CD4-positive, alpha-beta memory T cell (primary cell): ENCODE results near the gene ARFRP1. TPM values are rescaled to one million over a fixed set of nuclear protein-coding genes. Genes with fewer than 3 reads are reported as not detected.
A peak's percentile ranks its signal among the peaks of the same experiment; 100 is the strongest.

Experiments used
- CTCF ChIA-PET: fragments of 350-600 bp; sonication (Branson Sonifier 250); formaldehyde crosslinking; loops from one replicate; lab custom pipeline; 2021; ENCODE audit warnings: inconsistent platforms; ENCODE audit not compliant: partially characterized antibody; lab: Charles Lee
- POLR2A ChIA-PET: fragments of 350-600 bp; sonication (Branson Sonifier 250); formaldehyde crosslinking; loops from one replicate; lab custom pipeline; 2021; ENCODE audit not compliant: partially characterized antibody; lab: Charles Lee
- DNase-seq, 5 donors: peaks; one replicate each; pipeline versions ENCODE4 v3.0.0 to v3.0.0-alpha.2; 2020 to 2022; ENCODE audit warnings: mixed read lengths in 1 of 5
- H3K27ac ChIP-seq: one replicate; pipeline ENCODE4 v1.7.0; 2013; ENCODE audit warnings: low read depth, low read length
- H3K27me3 ChIP-seq: 2 replicates; pipeline ENCODE4 v1.7.0; 2013; ENCODE audit warnings: mild to moderate bottlenecking, low read length, moderate library complexity; ENCODE audit not compliant: insufficient read depth
- H3K36me3 ChIP-seq: 2 replicates; pipeline ENCODE4 v1.7.0; 2013; ENCODE audit warnings: mild to moderate bottlenecking, low read length, moderate library complexity; ENCODE audit not compliant: insufficient read depth
- H3K4me1 ChIP-seq: 2 replicates; pipeline ENCODE4 v1.7.0; 2013; ENCODE audit warnings: mild to moderate bottlenecking, low read length, moderate library complexity; ENCODE audit not compliant: insufficient read depth
- H3K4me3 ChIP-seq, 2 donors: one replicate each; pipeline ENCODE4 v1.7.0; 2013; ENCODE audit warnings: low read length in 2 of 2, mild to moderate bottlenecking in 1 of 2
- H3K9me3 ChIP-seq, 2 donors: one replicate each; pipeline ENCODE4 v1.7.0; 2013; ENCODE audit warnings: low read length in 2 of 2, control low read depth in 1 of 2; ENCODE audit not compliant: control insufficient read depth in 1 of 2
- H3K27ac Mint-ChIP-seq, 7 donors: one replicate each; pipeline ENCODE4 v1.8.0; 2020 to 2021; ENCODE audit warnings: mixed read lengths in 7 of 7, mild to moderate bottlenecking in 6 of 7, inconsistent platforms in 3 of 7, moderate library complexity in 3 of 7
- H3K27me3 Mint-ChIP-seq, 2 donors: one replicate each; pipeline ENCODE4 v1.8.0; 2020 to 2021; ENCODE audit warnings: mixed read lengths in 2 of 2
- H3K36me3 Mint-ChIP-seq, 2 donors: one replicate each; pipeline ENCODE4 v1.8.0; 2020 to 2021; ENCODE audit warnings: mixed read lengths in 2 of 2, inconsistent platforms in 1 of 2, mild to moderate bottlenecking in 1 of 2
- H3K4me1 Mint-ChIP-seq, 4 donors: one replicate each; pipeline ENCODE4 v1.8.0; 2020 to 2021; ENCODE audit warnings: mixed read lengths in 4 of 4, mild to moderate bottlenecking in 1 of 4
- H3K4me3 Mint-ChIP-seq, 8 donors: one replicate each; pipeline ENCODE4 v1.8.0; 2020 to 2021; ENCODE audit warnings: mixed read lengths in 8 of 8, mild to moderate bottlenecking in 7 of 8, moderate library complexity in 6 of 8, inconsistent platforms in 3 of 8
- H3K9me3 Mint-ChIP-seq, 8 donors: one replicate each; pipeline ENCODE4 v1.8.0; 2020 to 2021; ENCODE audit warnings: mixed read lengths in 8 of 8, mild to moderate bottlenecking in 5 of 8, inconsistent platforms in 3 of 8, moderate library complexity in 1 of 8
- intact Hi-C: fragments of 100-400 bp; cut with micrococcal nuclease; formaldehyde crosslinking; loops from one replicate; pipeline ENCODE4 v1.15.1; 2023
- polyA plus RNA-seq, 2 donors: library from polyadenylated mRNA; unstranded; fragments of 300-500 nt; fragmentation: Illumina TruSeq; gene quantifications; one replicate each; pipeline ENCODE4 v1.2.3, GENCODE V29; 2021
- total RNA-seq, 2 experiments: library from RNA; stranded (reverse); gene quantifications; one replicate each; pipeline ENCODE4 v1.2.3, GENCODE V29; 2021

Gene ARFRP1
- total and polyA plus RNA-seq, 4 experiments from 2014 or later = 65.5 to 92.0 (median 76.0) TPM

GRCh38 chr20:63698739-63699465 lies 8.9 kb downstream of the ARFRP1 start:
- H3K4me1 ChIP-seq = peaks cover 47% of the 10 kb centered on the region
- H3K27ac Mint-ChIP-seq = peak overlapping the region in 2 of 7 donors; percentile 47 to 48
- H3K27me3 Mint-ChIP-seq = no peaks in the 10 kb centered on the region
- intact Hi-C loops = no loop called here
- H3K27me3 ChIP-seq = no peaks in the 10 kb centered on the region
- DNase-seq = no peak
- H3K36me3 Mint-ChIP-seq = peaks cover 0 to 3% of the 10 kb centered on the region in 2 donors
- H3K9me3 ChIP-seq = no peaks in the 10 kb centered on the region
- no peak overlapping the region for H3K27ac ChIP-seq
- POLR2A ChIA-PET = interaction anchor here (0.9 to 3.6 kb wide), 6 partner anchors 8 to 132 kb away, joined by 3 to 26 read pairs (median 4); partner anchors contain the start of genes ARFRP1, GMEB2, LIME1 and SLC2A4RG
- H3K4me1 Mint-ChIP-seq = peaks cover 6 to 39% (median 17%) of the 10 kb centered on the region in 4 donors
- no peaks in the 10 kb centered on the region for H3K9me3 Mint-ChIP-seq
- H3K36me3 ChIP-seq = peaks cover 5% of the 10 kb centered on the region
- H3K4me3 Mint-ChIP-seq = no peak overlapping the region
- CTCF ChIA-PET = interaction anchor here (1.0 kb wide), 1 partner anchor 117 kb away, joined by 3 read pairs; no protein-coding TSS in a partner anchor
- H3K4me3 ChIP-seq = no peak overlapping the region

GRCh38 chr20:63697868-63698545 lies 9.8 kb downstream of the ARFRP1 start:
- CTCF ChIA-PET = interaction anchor here (1.0 kb wide), 1 partner anchor 116 kb away, joined by 3 read pairs; no protein-coding TSS in a partner anchor
- DNase-seq = no peak
- Mint-ChIP-seq H3K36me3 (peaks cover 0 to 3% of the 10 kb centered on the region in 2 donors), H3K4me3 (no peak overlapping the region), H3K27me3 (no peaks in the 10 kb centered on the region), H3K27ac (no peak overlapping the region), H3K4me1 (peaks cover 6 to 38% (median 17%) of the 10 kb centered on the region in 4 donors), H3K9me3 (peaks cover 0 to 3% (median 0%) of the 10 kb centered on the region in 8 donors)
- no peak overlapping the region for H3K4me3 ChIP-seq
- no peak overlapping the region for H3K27ac ChIP-seq
- intact Hi-C loops = no loop called here
- no peaks in the 10 kb centered on the region for H3K27me3 ChIP-seq
- H3K4me1 ChIP-seq = peaks cover 47% of the 10 kb centered on the region
- POLR2A ChIA-PET = interaction anchor here (0.8 to 3.6 kb wide), 10 partner anchors 9 to 282 kb away, joined by 3 to 26 read pairs (median 3); partner anchors contain the start of genes ARFRP1, GMEB2, LIME1 and SAMD10
- no peaks in the 10 kb centered on the region for H3K9me3 ChIP-seq
- no peaks in the 10 kb centered on the region for H3K36me3 ChIP-seq

- CTCF ChIA-PET = no interaction called here
- peaks cover 47% of the 10 kb centered on the region for H3K4me1 ChIP-seq
- H3K27me3 ChIP-seq = no peaks in the 10 kb centered on the region
- no peaks in the 10 kb centered on the region for H3K27me3 Mint-ChIP-seq
- H3K36me3 Mint-ChIP-seq = peaks cover 0 to 4% of the 10 kb centered on the region in 2 donors
- DNase-seq = no peak
- H3K4me1 Mint-ChIP-seq = peaks cover 6 to 32% (median 17%) of the 10 kb centered on the region in 4 donors
- H3K27ac Mint-ChIP-seq = peak overlapping the region in 1 of 7 donors; percentile 74
- no peaks in the 10 kb centered on the region for H3K9me3 ChIP-seq
- no peaks in the 10 kb centered on the region for H3K36me3 ChIP-seq
- no peak overlapping the region for H3K4me3 ChIP-seq
- H3K4me3 Mint-ChIP-seq = peak overlapping the region in 3 of 8 donors; percentile 31 to 67 (median 65)
- POLR2A ChIA-PET = interaction anchor here (0.8 to 3.6 kb wide), 8 partner anchors 8 to 282 kb away, joined by 3 to 26 read pairs (median 4); partner anchors contain the start of genes ARFRP1, GMEB2, LIME1 and SAMD10
- H3K9me3 Mint-ChIP-seq = peaks cover 0 to 3% (median 0%) of the 10 kb centered on the region in 8 donors
- no peak overlapping the region for H3K27ac ChIP-seq
- intact Hi-C loops = no loop called here
Observed at GRCh38 chr20:63697357-63697867, 10.4 kb downstream of the ARFRP1 start.

GRCh38 chr20:63696628-63697356 lies 11.0 kb downstream of the ARFRP1 start, which contains the start of gene TNFRSF6B:
Gene TNFRSF6B, plus strand, starts transcription at chr20:63696652. Its CDS starts 116 bp downstream, at chr20:63696768.
- peaks cover 0 to 3% (median 0%) of the 10 kb centered on the region in 8 donors for H3K9me3 Mint-ChIP-seq
- intact Hi-C loops = no loop called here
- peaks cover 5 to 27% (median 14%) of the 10 kb centered on the region in 4 donors for H3K4me1 Mint-ChIP-seq
- POLR2A ChIA-PET = interaction anchor here (0.8 to 3.6 kb wide), 9 partner anchors 8 to 283 kb away, joined by 3 to 26 read pairs (median 3); partner anchors contain the start of genes ARFRP1, LIME1, SAMD10 and ZGPAT
- H3K36me3 Mint-ChIP-seq = peaks cover 0 to 2% of the 10 kb centered on the region in 2 donors
- no peaks in the 10 kb centered on the region for H3K36me3 ChIP-seq
- H3K4me3 Mint-ChIP-seq = peak within 1 kb of the TSS in 3 of 8 donors; percentile 31 to 67 (median 65)
- no peaks in the 10 kb centered on the region for H3K27me3 Mint-ChIP-seq
- DNase-seq = peak in 3 of 5 donors; percentile 19 to 30 (median 19)
- no peak within 1 kb of the TSS for H3K4me3 ChIP-seq
- no peaks in the 10 kb centered on the region for H3K9me3 ChIP-seq
- CTCF ChIA-PET = no interaction called here
- H3K27me3 ChIP-seq = no peaks in the 10 kb centered on the region
- H3K27ac ChIP-seq = no peak within 1 kb of the TSS
- H3K4me1 ChIP-seq = peaks cover 47% of the 10 kb centered on the region
- peak within 1 kb of the TSS in 4 of 7 donors; percentile 41 to 74 (median 50) for H3K27ac Mint-ChIP-seq

GRCh38 chr20:63696306-63696627 lies 11.5 kb downstream of the ARFRP1 start:
- Mint-ChIP-seq H3K9me3 (peaks cover 0 to 3% (median 0%) of the 10 kb centered on the region in 8 donors), H3K27me3 (no peaks in the 10 kb centered on the region), H3K27ac (peak overlapping the region in 3 of 7 donors; percentile 41 to 59 (median 42)), H3K4me1 (peaks cover 7 to 24% (median 14%) of the 10 kb centered on the region in 4 donors), H3K36me3 (peaks cover 0 to 2% of the 10 kb centered on the region in 2 donors), H3K4me3 (peak overlapping the region in 1 of 8 donors; percentile 67)
- POLR2A ChIA-PET = interaction anchor here (1.1 to 3.6 kb wide), 4 partner anchors 11 to 45 kb away, joined by 3 to 26 read pairs (median 11); partner anchors contain the start of genes ARFRP1, LIME1 and ZGPAT
- H3K9me3 ChIP-seq = no peaks in the 10 kb centered on the region
- no peak overlapping the region for H3K4me3 ChIP-seq
- intact Hi-C loops = no loop called here
- no peak overlapping the region for H3K27ac ChIP-seq
- peaks cover 42% of the 10 kb centered on the region for H3K4me1 ChIP-seq
- H3K27me3 ChIP-seq = no peaks in the 10 kb centered on the region
- CTCF ChIA-PET = interaction anchor here (0.7 kb wide), 1 partner anchor 90 kb away, joined by 4 read pairs; no protein-coding TSS in a partner anchor
- H3K36me3 ChIP-seq = no peaks in the 10 kb centered on the region
- DNase-seq = peak in 2 of 5 donors; percentile 20
